ENCODE measurements around the gene FNDC3B. TPM values are rescaled to one million over a fixed set of nuclear protein-coding genes. Genes with fewer than 3 reads are reported as not detected.

Gene FNDC3B
- total RNA-seq, 4 donors from 2014 or later: 114 to 217 (median 164) TPM

DNA sequence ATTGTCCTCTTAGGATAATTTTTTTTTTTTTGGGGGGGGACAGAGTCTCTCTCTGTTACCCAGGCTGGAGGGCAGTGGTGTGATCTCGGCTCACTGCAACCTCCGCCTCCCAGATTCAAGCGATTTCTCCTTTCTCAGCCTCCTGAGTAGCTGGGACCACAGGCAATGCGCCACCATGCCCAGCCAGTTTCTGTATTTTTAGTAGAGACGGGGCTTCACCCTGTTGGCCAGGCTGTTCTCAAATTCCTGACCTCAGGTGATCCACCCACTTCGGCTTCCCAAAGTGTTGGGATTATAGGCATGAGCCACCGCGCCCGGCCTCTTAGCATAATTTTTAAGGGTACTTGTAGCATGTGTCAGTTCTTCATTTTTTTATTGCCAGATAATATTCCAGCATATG is 122.6 kb downstream of the FNDC3B start:
- TF ChIP-seq, protein P1, sequence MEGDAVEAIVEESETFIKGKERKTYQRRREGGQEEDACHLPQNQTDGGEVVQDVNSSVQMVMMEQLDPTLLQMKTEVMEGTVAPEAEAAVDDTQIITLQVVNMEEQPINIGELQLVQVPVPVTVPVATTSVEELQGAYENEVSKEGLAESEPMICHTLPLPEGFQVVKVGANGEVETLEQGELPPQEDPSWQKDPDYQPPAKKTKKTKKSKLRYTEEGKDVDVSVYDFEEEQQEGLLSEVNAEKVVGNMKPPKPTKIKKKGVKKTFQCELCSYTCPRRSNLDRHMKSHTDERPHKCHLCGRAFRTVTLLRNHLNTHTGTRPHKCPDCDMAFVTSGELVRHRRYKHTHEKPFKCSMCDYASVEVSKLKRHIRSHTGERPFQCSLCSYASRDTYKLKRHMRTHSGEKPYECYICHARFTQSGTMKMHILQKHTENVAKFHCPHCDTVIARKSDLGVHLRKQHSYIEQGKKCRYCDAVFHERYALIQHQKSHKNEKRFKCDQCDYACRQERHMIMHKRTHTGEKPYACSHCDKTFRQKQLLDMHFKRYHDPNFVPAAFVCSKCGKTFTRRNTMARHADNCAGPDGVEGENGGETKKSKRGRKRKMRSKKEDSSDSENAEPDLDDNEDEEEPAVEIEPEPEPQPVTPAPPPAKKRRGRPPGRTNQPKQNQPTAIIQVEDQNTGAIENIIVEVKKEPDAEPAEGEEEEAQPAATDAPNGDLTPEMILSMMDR (IDR thresholded peaks at IDR 0.05): no peak
- ATAC-seq (ENCODE audit: low FRiP score) (no peak), DNase-seq (ENCODE audit: low spot score) (no peak)

DNA sequence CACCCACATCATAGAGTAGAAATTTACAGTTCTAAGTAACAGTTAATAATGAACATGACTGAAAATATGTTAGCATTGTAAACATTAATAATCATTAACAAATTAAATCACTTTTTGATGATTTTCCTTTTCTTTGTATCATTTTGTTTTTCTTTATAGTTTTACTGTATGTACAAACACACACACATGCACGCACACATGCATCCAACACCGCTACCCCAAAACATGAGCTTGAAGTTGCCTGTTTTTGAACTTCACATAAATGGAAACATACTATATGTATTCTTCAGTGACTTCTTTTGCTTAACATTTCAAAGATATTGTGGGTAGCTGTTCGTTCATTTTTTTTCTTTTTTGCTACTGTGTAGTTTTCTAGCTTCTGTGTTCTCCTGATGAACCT is 123.9 kb downstream of the FNDC3B start:
- ATAC-seq (ENCODE audit: low FRiP score) (no peak), DNase-seq (ENCODE audit: low spot score) (no peak)
- TF ChIP-seq, protein P1 (IDR thresholded peaks at IDR 0.05): no peak

DNA sequence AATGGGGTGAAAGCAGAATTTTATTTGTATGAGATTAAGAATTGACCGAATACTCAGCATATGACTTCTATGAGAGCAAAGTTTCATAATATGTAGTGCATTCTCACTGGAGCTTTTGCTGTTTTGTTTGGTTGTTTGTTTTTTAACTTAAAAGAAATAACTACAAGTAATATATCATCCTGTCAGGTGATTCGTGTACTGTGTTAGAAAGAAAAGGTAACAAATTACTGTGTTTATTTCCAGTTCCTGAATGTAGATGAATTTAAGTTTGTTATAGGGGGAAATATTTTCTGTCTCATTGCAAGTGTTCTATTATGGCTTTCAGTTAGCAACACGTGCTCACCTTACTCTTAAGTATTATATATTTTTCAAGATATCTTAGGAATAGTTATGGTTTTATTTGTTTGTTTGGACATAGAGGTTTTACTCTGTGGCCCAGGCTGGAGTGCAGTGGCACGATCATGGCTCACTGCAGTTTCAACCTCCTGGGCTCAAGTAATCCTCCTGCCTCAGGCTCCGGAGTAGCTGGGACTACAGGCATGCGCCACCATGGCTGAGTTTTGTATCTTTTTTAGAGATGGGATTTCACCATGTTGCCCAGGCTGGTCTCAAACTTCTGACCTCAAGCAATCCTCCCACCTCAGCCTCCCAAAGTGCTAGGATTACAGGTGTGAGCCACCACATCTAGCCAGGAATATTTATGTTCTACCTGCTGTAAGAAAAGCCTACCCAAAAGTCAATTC is 125.4 kb downstream of the FNDC3B start:
- ATAC-seq (ENCODE audit: low FRiP score): no peak
- TF ChIP-seq, protein P1 (IDR thresholded peaks at IDR 0.05): no peak
- no peak for DNase-seq (ENCODE audit: low spot score)

DNA sequence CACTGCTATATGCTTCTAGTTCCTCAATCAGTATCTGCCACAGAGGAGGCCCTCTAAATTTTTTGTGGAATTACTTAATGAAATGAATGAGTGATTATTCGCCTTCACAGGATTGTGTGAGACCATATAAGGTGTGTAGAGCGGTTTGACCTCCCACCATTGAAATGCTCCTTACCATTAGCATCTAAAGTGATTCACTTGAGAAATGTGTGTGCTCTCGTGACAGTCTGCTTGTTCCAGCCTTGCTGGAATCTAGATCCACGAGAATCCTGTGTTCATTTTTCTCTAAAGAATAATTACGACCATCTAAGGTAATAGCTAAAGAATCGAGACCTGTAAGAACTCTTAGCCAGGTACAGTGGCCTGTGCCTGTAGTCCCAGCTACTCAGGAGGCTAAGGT is 126.9 kb downstream of the FNDC3B start:
- TF ChIP-seq, protein P1 (IDR thresholded peaks at IDR 0.05): no peak
- no peak for ATAC-seq (ENCODE audit: low FRiP score)
- no peak for DNase-seq (ENCODE audit: low spot score)

DNA sequence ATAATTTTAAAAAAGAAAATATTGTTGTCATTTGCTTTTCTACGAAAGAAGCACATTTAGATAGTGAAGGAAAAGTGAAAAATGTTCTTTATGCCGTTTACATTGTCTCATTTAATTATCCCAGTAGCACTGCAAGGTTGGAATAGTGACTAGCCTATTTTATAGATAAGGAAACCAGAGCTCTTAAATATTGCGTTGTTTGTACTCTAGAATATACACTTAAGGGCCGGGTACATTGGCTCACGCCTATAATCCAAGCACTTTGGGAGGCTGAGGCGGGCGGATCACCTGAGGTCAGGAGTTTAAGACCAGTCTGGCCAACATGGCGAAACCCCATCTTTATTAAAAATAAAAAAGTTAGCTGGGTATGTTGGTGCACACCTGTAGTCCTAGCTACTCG is 127.5 kb downstream of the FNDC3B start:
- DNase-seq (ENCODE audit: low spot score) (no peak), ATAC-seq (ENCODE audit: low FRiP score) (no peak)
- TF ChIP-seq, protein P1 (IDR thresholded peaks at IDR 0.05): no peak

DNA sequence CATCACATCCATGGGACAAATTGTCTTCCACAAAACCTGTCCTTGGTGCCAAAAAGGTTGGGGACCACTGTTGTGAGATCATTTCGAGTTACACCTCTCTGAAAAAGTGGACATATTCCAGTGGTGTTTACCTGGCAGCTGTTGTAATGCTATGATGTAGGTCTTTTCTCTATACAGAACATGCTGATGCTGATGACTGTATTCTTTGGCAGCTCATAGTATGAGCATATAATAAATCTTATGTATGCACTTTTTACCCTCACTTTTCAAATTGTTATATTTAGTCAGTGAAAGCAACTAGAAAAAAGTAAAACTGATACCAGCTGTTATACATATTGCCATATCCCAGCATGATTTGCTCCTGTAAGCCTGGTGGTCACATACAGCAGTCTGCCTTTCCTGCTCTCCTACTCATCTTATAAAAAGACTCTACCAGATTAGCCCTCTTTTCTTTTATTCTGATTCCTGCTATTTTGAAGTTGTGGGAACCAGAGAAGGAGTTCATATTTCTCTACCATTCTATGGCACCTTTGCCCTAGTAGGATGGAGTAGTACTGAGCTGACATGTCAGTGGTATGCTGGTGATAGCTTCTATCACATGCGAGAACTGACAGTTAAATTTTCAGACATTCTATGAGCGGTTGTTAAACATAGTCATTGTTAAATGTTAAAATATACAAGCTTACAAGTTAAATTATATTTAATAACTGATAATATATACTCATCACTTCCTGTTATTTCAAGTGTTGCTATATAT is 128.7 kb downstream of the FNDC3B start:
- ATAC-seq (ENCODE audit: low FRiP score) (no peak), DNase-seq (ENCODE audit: low spot score) (no peak)

More for the DNA sequence above, 128.7 kb downstream of the FNDC3B start:
- TF ChIP-seq, protein P1 (IDR thresholded peaks at IDR 0.05): no peak

Data from omental fat pad (tissue), 4 donors.